Nasal cavity respiratory epithelium epithelial cell of viscerocranial mucosa (primary cell): Measurements from ENCODE around the gene MYH9. TPM values are rescaled to one million over a fixed set of nuclear protein-coding genes. Genes with fewer than 3 reads are reported as not detected.

Experiments
- total RNA-seq: library from RNA; depleted of rRNA; stranded (reverse); fragments of >200 nt; gene quantifications from 2 replicates; pipeline ENCODE4 v1.2.3, GENCODE V29; 2014

The MYH9 gene
- 586 and 1,008 TPM in 2 replicates for total RNA-seq

GRCh38 chr22:36387959-36388726 lies at the start of gene MYH9:
MYH9 (minus strand) TSS chr22:36387967; CDS start chr22:36349236, 38,731 bp downstream.

GRCh38 chr22:36252754-36253522 lies 134.8 kb downstream of the MYH9 start, which contains the start of gene APOL1:
APOL1 (plus strand) TSS chr22:36253133; CDS start chr22:36254956, 1,823 bp downstream.

DNA sequence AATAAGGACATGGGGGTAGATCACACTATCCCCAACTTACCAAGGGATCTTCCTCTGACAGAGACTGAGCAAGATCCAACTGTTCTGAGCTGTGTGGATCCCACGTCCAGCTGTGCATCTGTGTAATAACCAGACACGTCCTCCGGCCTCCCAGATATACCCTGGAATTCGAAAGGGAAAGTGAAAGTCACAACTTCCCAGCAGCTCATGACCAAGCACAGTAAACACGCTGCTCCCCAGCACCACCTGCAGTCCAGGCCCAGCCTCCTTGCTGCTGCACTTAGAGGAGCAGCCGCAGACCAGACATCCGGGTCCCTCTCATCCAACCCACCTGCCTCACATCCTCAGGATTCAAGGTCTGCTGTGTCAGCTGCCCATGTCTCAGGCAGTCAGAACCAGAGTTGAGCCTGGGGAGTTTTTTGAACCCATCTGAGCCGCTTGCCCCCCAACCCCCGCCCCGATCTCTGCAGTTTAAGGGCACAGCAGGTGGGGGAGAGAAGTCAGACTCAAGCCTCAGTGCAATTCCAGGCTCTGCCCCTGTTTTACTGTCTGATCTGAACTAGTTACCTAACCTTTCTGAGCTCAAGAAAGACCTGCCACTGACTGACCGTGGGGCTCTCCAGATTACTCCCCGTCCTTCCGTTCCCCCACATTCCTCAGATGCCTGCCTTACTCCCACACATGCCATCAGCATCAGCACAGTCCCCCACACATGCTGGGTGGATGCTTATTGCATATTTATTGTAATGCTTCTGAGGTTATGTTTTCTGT lies 148.2 kb downstream of the MYH9 start, which contains the start of gene APOL2:
Gene APOL2, minus strand, starts transcription at position 127 of the 771 bp plus-strand sequence. CDS start 6,365 bp downstream, outside the sequence.

Other genes starting within 250 kb of the MYH9 start
- gene APOL3, start 227.2 kb downstream of the MYH9 start, total RNA-seq, result 2.8 TPM in 1 of 2 replicates, not detected in the other
- 0.34 and 1.3 TPM in 2 replicates for gene APOL4, start 186.2 kb downstream of the MYH9 start, total RNA-seq
- gene APOL2, start 148.4 kb downstream of the MYH9 start, total RNA-seq, result 5.8 and 21.4 TPM in 2 replicates
- gene APOL1, start 134.8 kb downstream of the MYH9 start, total RNA-seq, result 1.0 and 94.6 TPM in 2 replicates
- 18.1 and 20.6 TPM in 2 replicates for gene TXN2, start 93.7 kb upstream of the MYH9 start, total RNA-seq
- 4.4 and 7.0 TPM in 2 replicates for gene FOXRED2, start 119.1 kb upstream of the MYH9 start, total RNA-seq
- 407 and 487 TPM in 2 replicates for gene EIF3D, start 141.2 kb upstream of the MYH9 start, total RNA-seq